Aorta (tissue), 5 donors: ENCODE results near the gene PRRC1. TPM values are rescaled to one million over a fixed set of nuclear protein-coding genes. Genes with fewer than 3 reads are reported as not detected.

Experiments used
- ATAC-seq: fragments of 200-7000 bp; cut with Tn5 transposase; one replicate; pipeline ENCODE4 v1.9.1; 2022; ENCODE audit warnings: moderate library complexity; ENCODE audit not compliant: low FRiP score
- DNase-seq, 2 donors: peaks; one replicate each; pipeline ENCODE4 v3.0.0-alpha.2; 2020
- H3K27ac ChIP-seq, 2 donors: one replicate each; pipeline ENCODE4 v1.5.1; 2013; ENCODE audit warnings: low read length in 2 of 2, mild to moderate bottlenecking in 2 of 2, moderate library complexity in 2 of 2, control low read depth in 1 of 2, inconsistent platforms in 1 of 2, low read depth in 1 of 2
- H3K27me3 ChIP-seq, 2 donors: one replicate each; pipeline ENCODE4 v1.6.1; 2013; ENCODE audit warnings: control low read depth in 1 of 2, low read length in 1 of 2, mild to moderate bottlenecking in 1 of 2, moderate library complexity in 1 of 2; ENCODE audit not compliant: insufficient read depth in 2 of 2, control insufficient read depth in 1 of 2
- H3K36me3 ChIP-seq, 2 donors: one replicate each; pipeline ENCODE4 v1.6.1; 2013; ENCODE audit warnings: control low read depth in 1 of 2, low read length in 1 of 2, mild to moderate bottlenecking in 1 of 2; ENCODE audit not compliant: insufficient read depth in 2 of 2, control insufficient read depth in 1 of 2
- H3K4me1 ChIP-seq, 2 donors: one replicate each; pipeline ENCODE4 v1.6.1; 2013; ENCODE audit warnings: low read length in 2 of 2, control low read depth in 1 of 2, mild to moderate bottlenecking in 1 of 2, moderate library complexity in 1 of 2; ENCODE audit not compliant: insufficient read depth in 2 of 2, control insufficient read depth in 1 of 2
- H3K4me3 ChIP-seq, 2 donors: one replicate each; pipeline ENCODE4 v1.5.1; 2013; ENCODE audit warnings: low read length in 2 of 2, control low read depth in 1 of 2, mild to moderate bottlenecking in 1 of 2
- H3K9me3 ChIP-seq: one replicate; pipeline ENCODE4 v1.6.1; 2013; ENCODE audit warnings: mild to moderate bottlenecking, low read length; ENCODE audit not compliant: control insufficient read depth
- WGBS, 2 donors: extraction: QIAGEN DNeasy Blood & Tissue Kit; methylation state at CpG; one replicate each; pipeline ENCODE4 v1.1.7; 2013; 5-methylcytosine and 5-hydroxymethylcytosine counted together
- intact Hi-C, 2 donors: fragments of 100-400 bp; cut with DNase I; formaldehyde crosslinking; loops; one replicate each; pipeline versions ENCODE4 v1.14.2 to v1.15.0; 2022
- polyA plus RNA-seq, 2 donors: library from polyadenylated mRNA; stranded (reverse); fragments of 200-250 nt; gene quantifications; one replicate each; pipeline ENCODE4 v1.2.3, GENCODE V29; 2013
- total RNA-seq, 2 donors: library from RNA; stranded (reverse); fragmentation: NEBNext Ultra II Directional; extraction: Animal tissue kit (Norgen Biotek cat#: 25700); gene quantifications; one replicate each; pipeline ENCODE4 v1.2.1, GENCODE V29; 2021
- donor health status: healthy with polysubstance abuse.
- donor health status: Bipolar disorder and iron deficiency.
- donor health status: DM: no; HTN: no; CAD: no.
- donor health status: DM: no; HTN: no; CAD: no.
- donor health status: DM: yes; HTN: yes; CAD: no.

Gene PRRC1
- total and polyA plus RNA-seq, 4 donors: 17.7 to 47.9 (median 33.0) TPM

GRCh38 chr5:127508644-127509373 lies 8.6 kb upstream of the PRRC1 start:
- Histone ChIP-seq H3K4me1 (no peaks in the 10 kb centered on the region), H3K27me3 (no peaks in the 10 kb centered on the region), H3K4me3 (no peak overlapping the region), H3K9me3 (no peaks in the 10 kb centered on the region), H3K36me3 (no peaks in the 10 kb centered on the region), H3K27ac (no peak overlapping the region)
- intact Hi-C loops: no loop called here
- no peak for ATAC-seq
- WGBS, 2 donors: 61 to 66% methylated on average over 2 of the region's 2 CpGs
- no peak for DNase-seq

DNA sequence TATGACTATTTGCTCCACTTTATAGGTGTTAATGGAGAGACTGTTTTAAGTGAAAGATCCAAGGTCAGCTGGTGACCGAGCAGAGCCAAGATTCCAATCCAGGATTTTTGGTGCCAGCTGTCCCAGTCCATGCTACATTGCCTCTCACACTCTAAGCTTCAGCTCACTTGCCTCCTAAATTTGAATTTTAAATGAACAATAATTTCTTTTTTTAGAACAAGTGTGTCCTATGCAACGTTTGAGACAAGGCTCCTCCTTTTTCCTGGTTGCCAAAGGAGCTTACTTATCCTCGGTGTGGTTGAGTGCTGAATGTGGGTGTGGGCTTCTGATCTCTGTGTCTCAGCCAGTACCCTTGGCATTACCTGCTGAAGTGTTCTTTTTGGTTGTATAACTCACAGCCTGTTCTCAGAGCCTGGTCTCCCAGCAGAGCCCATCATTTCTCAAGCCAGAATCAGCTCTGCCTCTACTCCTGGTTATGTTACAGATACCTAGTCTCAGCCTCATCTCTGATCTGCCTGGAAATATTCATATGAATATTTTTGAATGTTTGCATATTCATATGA lies 4.0 kb upstream of the PRRC1 start:
- WGBS, 2 donors: 19 to 24% methylated on average over 3 of the region's 3 CpGs
- Histone ChIP-seq H3K27ac (no peak overlapping the region), H3K36me3 (no peaks in the 10 kb centered on the region), H3K27me3 (no peaks in the 10 kb centered on the region), H3K9me3 (no peaks in the 10 kb centered on the region), H3K4me1 (no peaks in the 10 kb centered on the region), H3K4me3 (no peak overlapping the region)
- ATAC-seq: no peak
- no peak for DNase-seq
- intact Hi-C loops: no loop called here

DNA sequence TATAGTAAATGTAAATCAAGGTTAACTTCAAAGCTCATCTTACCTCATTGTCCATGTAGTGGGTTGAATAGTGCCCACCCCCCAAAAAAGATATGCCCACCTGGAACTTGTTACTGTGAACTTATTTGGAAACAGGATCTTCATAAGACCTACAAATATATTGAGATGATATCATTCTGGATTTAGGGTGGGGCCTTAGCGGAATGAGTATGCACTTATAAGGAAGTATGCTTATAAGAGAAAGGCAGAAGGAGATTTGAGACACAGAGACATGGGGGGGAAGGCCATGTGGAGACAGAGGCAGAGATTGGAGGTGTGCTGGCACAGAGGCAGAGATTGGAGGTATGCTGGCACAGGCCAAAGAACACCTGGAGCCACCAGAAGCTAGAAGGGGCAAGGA lies 2.6 kb upstream of the PRRC1 start:
- H3K4me1 ChIP-seq: peaks cover 0 to 6% of the 10 kb centered on the region in 2 donors
- DNase-seq (no peak), ATAC-seq (no peak)
- H3K36me3 ChIP-seq: no peaks in the 10 kb centered on the region
- H3K4me3 ChIP-seq: no peak overlapping the region
- no peak overlapping the region for H3K27ac ChIP-seq
- H3K27me3 ChIP-seq: no peaks in the 10 kb centered on the region
- WGBS, 2 donors: 98 to 100% methylated on average over 1 of the region's 1 CpG
- intact Hi-C loops: loop anchor here in 1 of 2 donors (5.0 kb wide), 1 partner anchor 567 kb away; the partner anchor contains the start of gene SLC12A2
- no peaks in the 10 kb centered on the region for H3K9me3 ChIP-seq

DNA sequence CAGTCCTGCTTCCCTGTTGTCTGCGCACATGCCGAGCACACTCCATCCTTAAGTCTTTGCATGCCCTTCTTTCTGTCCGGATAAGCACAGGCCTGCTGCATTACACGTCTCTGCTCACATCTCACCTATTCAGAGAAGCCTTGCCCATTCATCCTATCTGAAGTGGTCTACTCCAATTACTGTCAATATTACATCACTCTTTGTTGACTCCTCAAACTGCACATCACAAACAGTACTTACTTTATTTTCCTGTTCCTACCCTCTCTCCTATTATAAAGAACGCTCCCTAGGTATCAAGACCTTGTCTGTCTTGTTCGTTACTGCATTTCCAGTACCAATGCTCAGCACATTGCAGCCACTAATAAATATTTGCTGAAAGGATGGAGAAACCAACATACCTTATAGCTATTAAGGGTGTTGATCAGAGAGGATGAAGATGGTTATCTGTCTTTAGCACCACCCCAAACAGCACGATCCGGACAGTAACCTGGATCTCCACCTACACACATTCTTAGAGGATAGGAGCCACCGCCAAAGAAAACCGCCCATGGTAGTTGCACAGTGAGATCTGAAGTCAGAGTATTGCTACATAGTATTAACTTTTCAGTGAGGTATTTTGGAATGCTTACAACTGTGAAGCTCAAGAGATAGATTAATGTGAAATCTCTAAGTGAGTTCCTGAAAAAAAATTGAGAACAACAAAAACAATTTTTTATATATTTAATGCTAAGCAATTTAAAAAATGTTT lies 1.6 kb upstream of the PRRC1 start:
- no peak for ATAC-seq
- no peak for DNase-seq
- no peaks in the 10 kb centered on the region for H3K36me3 ChIP-seq
- 94 to 95% methylated on average over 10 of the region's 10 CpGs for WGBS, 2 donors
- no peaks in the 10 kb centered on the region for H3K9me3 ChIP-seq
- H3K27me3 ChIP-seq: no peaks in the 10 kb centered on the region
- H3K4me1 ChIP-seq: peaks cover 0 to 6% of the 10 kb centered on the region in 2 donors
- no peak overlapping the region for H3K27ac ChIP-seq
- H3K4me3 ChIP-seq: no peak overlapping the region
- intact Hi-C loops: loop anchor here in 1 of 2 donors (5.0 kb wide), 1 partner anchor 566 kb away; the partner anchor contains the start of gene SLC12A2

GRCh38 chr5:127517110-127517479 lies 345 bp upstream of the PRRC1 start:
- Histone ChIP-seq H3K27ac (no peak overlapping the region), H3K4me3 (peak overlapping the region; percentile 35 to 46), H3K36me3 (no peaks in the 10 kb centered on the region), H3K9me3 (no peaks in the 10 kb centered on the region), H3K4me1 (peaks cover 0 to 6% of the 10 kb centered on the region in 2 donors), H3K27me3 (no peaks in the 10 kb centered on the region)
- no peak for DNase-seq
- intact Hi-C loops: loop anchor here in 1 of 2 donors (5.0 kb wide), 1 partner anchor 565 kb away; the partner anchor contains the start of gene SLC12A2
- WGBS, 2 donors: 8 to 9% methylated on average over 9 of the region's 9 CpGs
- peak; percentile 52 for ATAC-seq

- no peak overlapping the region for H3K27ac ChIP-seq
- H3K27me3 ChIP-seq: no peaks in the 10 kb centered on the region
- no peaks in the 10 kb centered on the region for H3K9me3 ChIP-seq
- intact Hi-C loops: loop anchor here in 1 of 2 donors (5.0 kb wide), 1 partner anchor 564 kb away; the partner anchor contains the start of gene SLC12A2
- 3% methylated on average over 10 of the region's 10 CpGs for WGBS, 2 donors
- H3K4me3 ChIP-seq: peak overlapping the region; percentile 23 to 66
- no peaks in the 10 kb centered on the region for H3K36me3 ChIP-seq
- ATAC-seq: no peak
- H3K4me1 ChIP-seq: peaks cover 0 to 6% of the 10 kb centered on the region in 2 donors
- no peak for DNase-seq
Observed at GRCh38 chr5:127518319-127518621, 830 bp downstream of the PRRC1 start.

DNA sequence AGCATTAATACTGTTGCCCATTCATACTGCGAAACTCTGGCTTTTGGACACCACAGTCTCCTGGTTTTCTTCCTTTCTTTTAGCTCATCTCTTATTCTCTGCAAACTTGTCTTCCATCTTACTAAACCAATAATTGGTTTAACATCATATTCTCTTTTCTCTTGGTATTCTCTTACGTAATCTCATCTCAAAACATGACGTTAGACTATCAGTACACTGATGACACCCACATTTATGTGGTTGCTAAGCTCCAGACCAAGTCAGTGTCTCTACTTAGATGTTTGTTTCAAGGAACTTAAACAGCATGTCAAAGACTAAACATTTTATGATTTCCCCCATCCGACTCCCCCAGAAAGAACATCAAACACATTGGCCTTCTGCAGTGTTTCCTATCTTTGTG lies 2.1 kb downstream of the PRRC1 start:
- H3K9me3 ChIP-seq: no peaks in the 10 kb centered on the region
- DNase-seq (no peak), ATAC-seq (no peak)
- peaks cover 0 to 6% of the 10 kb centered on the region in 2 donors for H3K4me1 ChIP-seq
- intact Hi-C loops: loop anchor here in 1 of 2 donors (5.0 kb wide), 1 partner anchor 563 kb away; the partner anchor contains the start of gene SLC12A2
- H3K27ac ChIP-seq: no peak overlapping the region
- H3K36me3 ChIP-seq: peaks cover 0 to 2% of the 10 kb centered on the region in 2 donors
- no peaks in the 10 kb centered on the region for H3K27me3 ChIP-seq
- WGBS, 2 donors: 84 to 85% methylated on average over 4 of the region's 4 CpGs
- no peak overlapping the region for H3K4me3 ChIP-seq

GRCh38 chr5:127521138-127521770 lies 3.8 kb downstream of the PRRC1 start:
- intact Hi-C loops: no loop called here

More at GRCh38 chr5:127521138-127521770, 3.8 kb downstream of the PRRC1 start:
- Histone ChIP-seq H3K27ac (no peak overlapping the region), H3K9me3 (no peaks in the 10 kb centered on the region), H3K4me3 (no peak overlapping the region), H3K36me3 (peaks cover 0 to 4% of the 10 kb centered on the region in 2 donors), H3K4me1 (peaks cover 0 to 6% of the 10 kb centered on the region in 2 donors), H3K27me3 (no peaks in the 10 kb centered on the region)
- 96 to 98% methylated on average over 6 of the region's 6 CpGs for WGBS, 2 donors
- ATAC-seq (no peak), DNase-seq (no peak)
